Erythroblast (primary cell): ENCODE measurements around the gene OAS3.

Experiments
- GATA1 ChIP-seq: IDR thresholded peaks from 2 replicates; pipeline ENCODE4 v1.6.1; 2011; ENCODE audit warnings: low read depth, mild to moderate bottlenecking, control low read depth, low read length, moderate library complexity
- POLR2A ChIP-seq: IDR thresholded peaks from 2 replicates; pipeline ENCODE4 v1.6.1; 2011; ENCODE audit warnings: mild to moderate bottlenecking, low read length

DNA sequence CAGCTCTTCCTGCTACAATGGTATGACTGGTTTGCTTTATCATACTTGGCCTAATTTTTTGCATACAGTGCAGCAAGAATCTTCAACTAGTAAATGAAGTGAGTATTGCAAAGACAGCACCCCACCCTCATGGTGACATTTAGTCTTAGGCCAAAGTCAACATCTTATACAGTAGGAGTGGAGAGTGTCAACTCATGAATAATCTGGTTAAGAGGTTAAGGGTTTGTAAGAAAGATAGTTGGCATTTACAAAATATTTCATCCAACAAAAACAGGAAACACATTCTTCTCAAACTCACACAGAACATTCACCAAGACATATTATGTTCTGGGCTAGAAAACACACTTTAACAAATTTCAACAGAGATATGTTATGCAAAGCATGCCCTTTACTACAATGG lies 33.7 kb upstream of the OAS3 start:
- TF ChIP-seq POLR2A (no peak), GATA1 (no peak)
